HG03280 (cell line): ENCODE data around the gene FALEC.

Source experiments
- ATAC-seq: cut with Tn5 transposase; IDR thresholded peaks from one replicate; pipeline ENCODE4 v1.9.1; 2021; ENCODE audit warnings: mild to moderate bottlenecking, moderate library complexity; ENCODE audit not compliant: unreplicated experiment

The FALEC gene

DNA sequence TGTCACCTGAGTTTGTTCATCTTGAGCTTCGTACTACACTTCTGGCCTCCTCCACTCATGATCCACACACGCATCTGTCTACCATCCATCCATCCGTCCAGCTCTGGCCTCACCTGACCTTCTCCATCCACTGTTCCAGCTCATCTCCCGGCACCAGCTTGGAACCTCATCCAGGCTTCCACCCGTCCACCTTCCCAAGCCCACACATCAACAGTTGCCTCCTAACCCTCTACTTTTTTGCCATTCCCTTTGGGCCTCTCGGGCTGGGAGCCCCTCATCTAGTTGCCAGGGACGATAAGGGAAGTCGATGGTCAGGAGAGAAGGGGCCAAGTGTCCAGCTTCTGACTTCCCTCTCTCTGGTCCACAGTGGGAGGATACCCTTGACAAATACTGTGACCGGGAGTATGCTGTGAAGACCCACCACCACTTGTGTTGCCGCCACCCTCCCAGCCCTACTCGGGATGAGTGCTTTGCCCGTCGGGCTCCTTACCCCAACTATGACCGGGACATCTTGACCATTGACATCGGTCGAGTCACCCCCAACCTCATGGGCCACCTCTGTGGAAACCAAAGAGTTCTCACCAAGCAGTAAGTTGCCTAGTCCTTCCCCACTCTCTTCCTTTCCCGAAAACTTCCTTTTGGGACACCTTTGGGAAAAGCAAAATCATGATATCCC is 3.4 kb upstream of the FALEC start:
- ATAC-seq = no peak

DNA sequence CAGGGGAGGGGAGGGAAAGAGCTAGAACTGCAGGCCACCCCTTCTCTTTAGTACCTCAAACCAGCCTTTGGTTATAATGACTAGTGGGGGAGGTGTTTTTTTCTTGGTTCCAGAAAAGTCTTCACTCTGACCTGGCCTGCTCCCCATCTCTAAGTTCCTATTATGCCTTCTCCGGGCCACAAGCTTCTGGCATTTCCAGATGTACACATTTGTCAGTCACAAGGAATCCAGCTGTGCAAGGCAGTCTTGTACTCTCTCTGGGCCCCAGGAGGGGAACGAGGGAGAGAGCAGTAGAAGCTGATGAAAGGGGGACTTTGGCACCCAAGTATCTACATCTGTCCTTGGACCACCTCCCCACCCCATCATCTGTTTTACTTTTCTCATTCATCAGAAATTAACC is 2.7 kb upstream of the FALEC start:
- ATAC-seq = no peak

DNA sequence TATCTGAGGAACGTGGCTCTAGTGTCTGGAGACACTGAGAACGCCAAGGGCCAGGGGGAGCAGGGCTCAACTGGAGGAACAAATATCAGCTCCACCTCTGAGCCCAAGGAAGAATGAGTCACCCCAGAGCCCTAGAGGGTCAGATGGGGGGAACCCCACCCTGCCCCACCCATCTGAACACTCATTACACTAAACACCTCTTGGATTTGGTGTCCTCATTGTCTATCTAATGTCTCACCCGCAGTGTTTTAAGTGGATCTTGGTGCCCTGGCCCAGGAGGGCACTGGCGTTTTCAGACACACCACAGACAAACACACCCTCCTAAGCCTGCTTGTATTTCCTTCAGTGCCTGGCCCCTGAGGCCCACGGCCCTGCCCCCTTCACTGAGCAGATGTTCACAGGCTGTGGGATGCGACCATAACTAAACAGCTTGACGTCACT is 2.2 kb upstream of the FALEC start:
- ATAC-seq = no peak

DNA sequence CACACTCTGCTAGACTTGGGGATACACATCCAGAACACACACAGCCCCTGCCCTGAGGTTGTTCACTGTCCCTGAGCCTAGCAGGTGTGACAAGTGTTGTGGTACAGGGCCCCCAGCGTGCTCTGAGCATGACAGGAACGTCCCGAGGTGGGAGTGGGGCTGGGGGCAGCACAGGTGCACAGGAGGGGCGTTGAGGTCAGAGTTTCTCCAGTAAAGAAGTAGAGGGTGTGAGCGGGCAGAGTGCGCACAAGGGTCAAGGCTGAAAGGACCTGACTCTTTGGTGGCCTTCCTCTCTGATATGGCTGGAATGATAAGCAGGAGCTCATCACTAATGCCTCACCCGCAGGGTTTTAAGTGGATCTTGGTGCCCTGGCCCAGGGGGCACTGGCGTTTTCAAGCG is 1.3 kb upstream of the FALEC start:
- ATAC-seq = no peak

DNA sequence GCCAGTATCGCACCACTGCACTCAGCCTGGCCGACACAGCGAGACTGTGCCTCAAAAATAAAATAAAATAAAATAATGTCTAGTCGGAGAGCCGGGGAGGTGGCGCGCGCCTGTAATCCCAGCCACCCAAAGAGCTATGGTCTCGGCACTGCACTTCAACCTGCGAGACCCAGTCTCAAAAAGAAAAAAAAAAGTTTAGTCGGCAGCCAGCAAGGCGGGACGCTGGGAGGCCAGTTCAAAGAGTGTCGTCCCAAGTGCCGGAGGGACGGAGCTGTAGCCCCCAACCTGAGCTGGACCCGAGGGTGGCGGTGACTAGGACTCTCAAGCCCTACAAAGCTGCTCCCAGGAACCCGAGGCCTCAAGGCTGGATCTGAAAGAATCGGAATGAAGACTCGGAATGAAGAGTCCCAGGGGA is 632 bp upstream of the FALEC start:
- no peak for ATAC-seq

DNA sequence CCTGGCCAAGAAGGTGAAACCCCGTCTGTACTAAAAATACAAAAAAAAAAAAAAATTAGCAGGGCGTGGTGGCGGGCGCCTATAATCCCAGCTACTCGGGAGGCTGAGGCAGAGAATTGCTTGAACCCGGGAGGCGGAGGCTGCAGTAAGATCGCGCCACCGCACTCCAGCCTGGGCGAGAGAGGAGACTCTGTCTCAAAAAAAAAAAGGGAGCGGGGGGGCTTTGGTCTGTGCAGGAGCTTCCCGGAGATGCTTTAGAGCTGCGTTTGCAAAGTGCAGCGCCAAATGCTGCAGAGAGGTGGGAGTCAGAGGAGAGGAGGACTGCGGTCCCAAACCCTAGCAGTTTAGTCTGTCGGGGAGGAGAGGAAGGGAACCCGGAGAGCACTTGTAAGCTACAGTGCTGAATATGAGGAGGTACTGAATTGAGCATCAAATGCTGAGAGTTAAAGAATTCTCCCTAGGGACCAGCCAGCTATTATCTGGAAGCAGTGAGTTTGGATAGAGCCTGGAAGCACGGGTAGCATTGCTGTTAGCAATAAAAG is 569 bp downstream of the FALEC start:
- no peak for ATAC-seq

DNA sequence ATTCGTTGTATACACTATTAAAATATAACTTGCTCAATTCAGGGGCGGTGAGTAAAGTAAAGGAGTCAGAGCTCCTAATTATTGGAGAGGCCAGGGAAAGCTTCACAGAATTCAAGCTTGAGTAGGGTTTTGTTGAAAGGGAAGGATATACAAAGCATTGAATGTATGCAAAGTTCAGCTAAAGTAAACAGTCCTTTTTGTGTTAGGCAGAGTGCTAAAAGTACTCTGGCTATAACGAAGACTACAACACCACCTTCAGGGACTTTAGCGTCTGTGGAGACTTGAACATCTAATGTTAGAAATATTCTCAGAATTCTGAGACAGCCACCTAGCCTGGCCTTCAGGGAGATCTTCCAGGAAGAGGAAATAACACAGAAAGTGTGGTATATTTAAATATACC is 1.1 kb downstream of the FALEC start:
- no peak for ATAC-seq

DNA sequence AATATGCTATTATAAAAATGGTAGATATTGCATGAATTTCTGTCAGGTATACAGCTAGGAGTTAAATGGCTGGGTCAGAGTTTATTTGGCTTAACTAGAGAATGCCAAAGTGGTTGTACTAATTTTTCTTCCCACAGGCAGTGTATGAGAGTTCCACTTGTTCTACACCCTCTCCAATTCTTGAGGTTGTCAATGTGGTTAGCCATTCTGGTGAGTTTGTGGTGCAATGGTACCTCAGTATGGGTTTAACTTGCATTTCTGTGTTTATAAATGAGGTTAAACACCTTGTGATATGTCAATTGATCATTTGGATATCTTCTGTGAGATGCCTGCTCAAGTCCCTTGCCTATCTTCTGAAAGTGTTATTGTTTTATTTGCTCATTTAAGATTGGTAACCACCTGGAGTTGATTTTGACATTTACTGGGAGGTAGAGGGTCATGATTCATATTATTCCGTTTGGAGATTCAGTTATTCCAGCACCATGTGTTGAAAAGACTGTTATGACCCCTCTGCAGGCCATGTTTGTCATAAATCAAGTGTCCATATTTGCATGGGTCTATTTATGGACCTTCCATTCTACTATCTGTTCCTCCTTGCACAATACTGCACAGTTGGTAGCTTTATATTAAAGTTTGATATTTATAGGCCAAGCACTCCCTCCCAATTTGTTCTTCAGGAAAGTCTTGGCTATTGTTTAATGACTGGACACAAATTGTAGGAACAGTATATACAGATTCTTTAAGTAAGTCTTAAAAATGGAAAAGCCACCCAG is 5.8 kb downstream of the FALEC start:
- no peak for ATAC-seq

DNA sequence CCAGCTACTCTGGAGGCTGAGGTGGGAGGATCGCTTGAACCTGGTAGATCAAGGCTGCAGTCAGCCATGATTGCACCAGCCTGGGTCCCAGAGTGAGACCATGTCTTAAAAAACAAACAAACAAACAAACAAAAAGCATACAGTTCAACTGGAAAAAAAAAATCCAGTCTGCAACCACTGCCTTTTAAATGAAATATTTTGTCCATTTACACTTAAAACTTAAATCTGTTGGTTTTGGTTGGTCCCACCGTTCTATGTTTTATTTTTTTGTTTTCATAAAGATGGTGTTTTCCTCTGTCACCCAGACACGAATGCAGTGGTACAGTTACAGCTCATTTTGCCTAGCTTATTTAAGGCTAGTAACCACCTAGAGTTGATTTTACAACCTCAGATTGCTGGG is 9.8 kb downstream of the FALEC start:
- no peak for ATAC-seq

DNA sequence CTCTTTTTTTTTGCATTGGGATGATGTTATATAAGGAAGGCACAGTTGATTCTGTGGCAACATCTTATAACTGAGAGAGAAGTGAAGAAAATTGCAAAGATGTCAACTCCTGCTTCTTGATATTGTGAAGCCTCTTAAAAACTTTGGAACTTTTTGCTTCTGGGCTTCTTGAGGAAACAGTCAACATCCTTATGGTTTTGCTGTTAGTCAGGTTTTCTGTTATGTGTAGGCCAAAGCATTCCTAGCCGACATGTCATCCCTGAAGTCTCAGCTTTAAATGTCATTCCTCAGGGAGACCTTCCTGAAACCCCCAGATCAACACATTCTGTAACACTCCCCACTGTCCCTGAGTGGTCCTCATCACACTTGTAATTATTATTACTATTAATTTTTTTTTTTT is 12.6 kb downstream of the FALEC start:
- no peak for ATAC-seq

DNA sequence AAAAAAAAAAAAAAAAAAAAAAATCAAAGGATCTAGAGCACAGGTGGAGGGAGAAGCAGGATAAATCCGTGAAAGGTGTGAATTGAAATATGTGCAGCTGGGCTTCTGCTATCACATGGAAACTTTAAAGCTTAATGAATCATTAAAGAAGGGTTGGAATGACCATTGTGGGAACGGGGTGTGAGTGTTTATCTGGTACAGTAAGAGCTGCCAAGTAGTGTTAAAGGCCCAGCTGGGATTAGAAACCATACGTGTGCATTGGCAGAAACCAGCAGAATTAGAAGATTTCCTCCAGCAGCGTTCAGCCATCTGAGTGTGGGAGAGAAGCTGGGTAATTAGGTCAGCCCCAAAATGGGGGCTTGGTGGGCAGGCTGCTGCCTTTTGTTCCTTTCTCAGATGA is 13.5 kb downstream of the FALEC start:
- no peak for ATAC-seq

DNA sequence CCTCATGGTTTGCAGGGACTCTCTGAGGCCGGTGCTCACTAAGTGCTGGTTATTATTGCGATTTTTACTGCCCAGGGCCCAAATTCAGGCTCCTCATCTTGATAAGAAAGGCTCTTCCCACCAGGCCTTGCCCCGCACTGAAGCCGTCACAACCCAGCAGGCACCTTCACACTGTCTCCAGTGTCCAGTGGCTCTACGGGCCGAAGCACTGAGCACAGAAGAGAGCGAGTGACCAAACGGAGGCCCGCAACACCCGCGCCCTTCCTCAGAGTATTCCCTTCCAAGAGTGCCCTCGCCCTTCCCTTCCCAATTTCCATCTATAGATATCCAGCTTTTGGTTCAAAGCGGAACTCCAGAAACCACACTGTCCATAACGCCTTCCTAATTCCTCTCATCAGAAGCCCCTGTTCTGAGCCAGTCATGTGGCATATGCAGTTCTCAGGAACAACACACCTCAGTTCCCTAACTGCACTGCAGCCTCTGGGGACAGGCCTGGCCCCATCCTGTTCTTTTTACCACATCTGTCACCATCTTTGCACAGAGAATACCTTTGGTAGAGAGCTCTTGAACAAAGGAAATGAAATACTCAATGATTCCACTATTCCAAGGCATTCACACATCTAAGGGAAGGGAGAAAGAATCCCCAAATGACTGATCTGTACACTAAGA is 15.1 kb downstream of the FALEC start:
- no peak for ATAC-seq

DNA sequence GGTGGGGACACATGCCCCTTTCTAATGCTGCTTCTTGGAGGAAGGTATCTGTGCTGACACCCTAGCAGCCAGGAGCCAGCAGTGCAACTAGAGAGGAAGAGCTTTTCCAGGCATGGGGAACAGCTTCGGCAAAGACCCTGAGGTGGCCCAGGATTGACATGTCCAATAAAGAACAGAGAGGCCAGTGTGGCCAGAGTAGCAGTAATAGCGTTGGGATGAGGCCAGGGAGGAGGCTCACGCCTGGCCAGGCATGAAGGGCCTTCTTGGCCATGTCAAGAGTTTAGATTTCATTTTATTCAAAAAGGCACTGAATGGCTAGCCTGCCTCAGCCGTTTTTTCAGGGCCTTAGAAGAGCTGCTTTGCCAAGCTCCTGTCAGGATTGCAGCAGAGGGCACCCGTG is 17.3 kb downstream of the FALEC start:
- no peak for ATAC-seq

DNA sequence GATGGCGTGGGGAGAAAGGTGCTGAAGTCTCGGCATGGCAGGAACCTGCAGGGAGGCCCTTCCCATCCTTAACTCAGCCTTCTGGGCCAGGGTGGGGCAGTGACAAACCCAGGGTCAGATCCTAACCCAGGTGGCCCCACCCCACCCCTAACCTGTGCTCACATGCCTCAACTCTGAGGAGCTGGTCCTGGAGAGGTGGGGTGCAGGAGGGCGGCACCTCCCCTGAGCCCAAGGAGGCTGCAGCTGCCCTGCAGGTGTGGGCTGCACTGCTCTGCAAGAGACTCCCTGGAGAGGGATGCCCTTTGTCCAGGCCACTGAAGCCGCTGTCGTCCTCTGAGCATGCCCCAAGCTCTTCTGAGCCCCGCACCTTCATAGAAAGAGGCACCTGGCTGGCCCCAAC is 18.4 kb downstream of the FALEC start:
- no peak for ATAC-seq

DNA sequence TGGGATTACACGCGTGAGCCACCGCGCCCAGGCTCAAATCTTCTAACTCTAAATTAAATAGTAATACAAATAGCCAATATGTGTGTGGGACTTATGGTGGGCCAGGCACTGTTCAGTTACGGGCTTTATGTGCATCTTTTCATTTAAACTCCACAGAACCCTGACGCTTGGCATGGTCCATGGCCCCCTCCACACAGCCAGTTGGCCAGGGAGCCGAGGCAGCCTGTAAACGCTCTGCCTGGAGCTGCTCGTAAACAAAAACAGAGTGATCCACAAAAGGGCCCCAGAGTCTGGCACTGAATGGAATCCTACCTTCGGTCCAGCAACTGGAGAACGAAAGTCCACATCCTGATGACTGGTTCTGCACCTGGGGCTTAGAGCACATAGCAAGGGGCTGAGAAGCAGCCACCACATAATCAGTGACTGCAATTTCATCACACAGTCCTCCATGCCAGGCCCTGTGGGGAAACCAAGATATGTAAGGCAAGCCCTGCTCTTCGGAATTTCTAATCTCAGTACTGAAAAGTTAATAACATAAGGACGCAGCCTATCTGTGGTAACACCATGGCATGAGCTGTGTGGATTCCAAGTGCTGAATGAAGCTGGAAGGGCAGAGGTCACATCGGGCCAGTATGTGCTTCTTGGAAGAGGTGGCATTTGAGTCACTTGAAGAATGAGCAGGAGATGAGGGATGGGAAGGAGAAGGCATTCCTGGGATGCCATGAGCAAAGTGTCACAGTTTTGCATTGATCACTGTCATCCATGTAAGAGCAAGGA is 20.1 kb downstream of the FALEC start:
- no peak for ATAC-seq

DNA sequence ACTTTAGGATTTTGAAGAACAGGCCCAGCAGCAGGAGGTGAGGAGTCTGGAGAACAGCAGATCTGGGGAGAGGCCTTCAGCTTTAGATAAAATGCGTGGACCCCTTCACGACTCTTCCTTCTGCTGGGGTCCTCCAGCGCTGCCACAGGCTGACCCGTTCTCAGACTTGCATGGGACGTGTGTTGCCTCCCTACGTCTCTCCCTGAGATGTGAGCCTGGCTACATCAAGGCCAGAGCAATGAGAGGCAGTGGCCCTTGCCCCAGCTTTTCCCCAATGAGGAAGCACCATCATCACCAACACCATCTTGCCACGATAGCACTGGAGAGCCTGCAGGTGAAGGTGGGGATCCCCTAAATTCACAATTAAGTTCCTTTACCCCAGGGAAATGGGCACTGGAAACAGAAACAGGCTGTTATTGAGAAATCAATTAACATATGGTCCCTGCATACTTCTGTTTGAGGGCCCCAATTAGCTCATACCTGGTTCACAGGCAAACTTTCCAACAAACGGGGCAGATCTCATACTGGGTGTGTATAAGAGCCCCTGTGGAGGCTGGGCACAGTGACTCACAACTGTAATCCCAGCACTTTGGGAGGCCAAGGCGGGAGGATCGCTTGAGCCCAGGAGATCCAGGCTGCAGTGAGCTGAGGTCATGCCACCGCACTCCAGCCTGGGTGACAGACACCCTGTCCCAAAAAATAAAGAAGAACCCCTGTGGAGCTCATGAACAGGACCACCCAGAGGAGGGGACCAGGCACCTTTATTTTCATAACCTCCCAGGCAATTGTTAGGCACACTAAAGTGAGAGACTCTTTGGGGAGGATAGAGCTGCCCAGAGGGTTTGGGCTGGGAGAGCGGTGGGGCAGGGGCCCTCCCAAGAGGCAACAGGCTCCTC is 21.5 kb downstream of the FALEC start:
- no peak for ATAC-seq

DNA sequence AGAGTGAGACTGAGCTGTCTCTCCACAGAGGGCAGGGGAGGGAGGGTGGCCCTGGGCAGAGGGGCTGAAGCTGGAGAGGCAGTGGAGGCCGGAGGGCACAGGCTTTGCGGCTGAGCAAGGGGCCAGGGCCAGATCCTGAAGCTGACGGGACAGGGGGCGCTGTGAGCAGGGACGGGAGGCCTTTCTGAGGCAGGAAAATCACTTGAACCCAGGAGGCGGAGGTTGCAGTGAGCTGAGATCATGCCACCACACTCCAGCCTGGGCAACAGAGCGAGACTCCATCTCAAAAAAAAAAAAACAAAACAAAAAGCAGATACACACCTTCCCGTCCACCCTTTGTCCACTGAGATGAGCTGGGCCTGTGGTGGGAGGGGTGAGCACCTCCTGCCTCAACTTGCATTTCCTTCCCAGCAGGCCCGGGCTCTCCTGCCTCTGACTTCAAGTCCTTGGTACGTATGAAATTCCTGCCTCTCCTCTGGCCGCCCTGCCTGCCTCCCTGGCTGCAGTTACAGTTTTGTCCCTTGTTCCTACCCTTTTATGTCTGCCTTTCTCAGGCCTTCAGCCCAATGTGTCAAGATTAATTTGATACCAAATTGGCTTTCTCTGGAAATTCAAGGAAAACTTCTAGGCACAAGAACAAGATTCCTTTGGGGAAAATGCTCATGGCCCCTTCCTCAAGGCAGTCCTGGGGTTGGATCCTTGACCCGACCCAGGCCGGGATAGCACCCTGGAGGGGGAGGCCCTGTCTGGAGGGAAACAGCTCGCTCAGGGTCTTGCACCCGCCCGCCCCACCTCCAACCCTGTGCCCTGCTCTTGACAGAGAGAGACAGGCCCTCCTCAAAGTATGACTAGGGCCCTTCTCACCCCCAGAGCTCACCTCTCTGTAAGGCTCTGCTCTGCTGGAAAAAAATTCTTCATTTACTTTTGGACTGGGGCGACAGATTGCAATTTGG is 22.5 kb downstream of the FALEC start:
- no peak for ATAC-seq

DNA sequence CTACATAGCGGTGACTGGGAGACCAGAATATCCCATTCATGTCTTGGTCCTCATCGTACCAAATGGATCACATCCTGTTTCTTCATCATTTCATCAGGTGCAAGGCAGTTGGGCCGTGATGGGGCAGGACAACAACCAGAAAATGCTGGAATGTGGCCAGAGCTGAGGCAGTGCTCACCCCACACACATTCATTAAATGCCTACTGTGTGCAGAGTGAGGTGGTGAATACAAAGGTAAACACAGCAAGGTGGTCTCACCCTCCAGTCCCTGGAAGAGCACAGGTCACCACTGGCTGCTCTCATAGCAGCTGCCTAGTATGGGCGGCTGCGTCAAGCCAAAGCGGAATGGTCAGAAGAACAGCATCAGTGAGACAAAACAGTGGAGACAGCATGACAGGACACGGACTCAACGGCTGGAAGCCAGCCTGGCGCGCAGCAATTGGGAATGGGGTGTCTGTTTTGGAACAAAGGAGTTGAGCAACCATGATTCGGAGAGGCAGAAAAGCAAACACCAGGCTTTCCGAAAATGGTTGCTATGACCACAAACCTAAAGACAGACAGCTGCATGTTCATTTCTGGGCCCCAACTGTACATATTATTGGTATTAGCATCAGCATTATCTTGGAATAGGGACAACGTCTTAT is 28.1 kb downstream of the FALEC start:
- no peak for ATAC-seq
